Keratinocyte (primary cell): ENCODE data around the gene EMC10. TPM values are rescaled to one million over a fixed set of nuclear protein-coding genes. Genes with fewer than 3 reads are reported as not detected.
"Not testable (repeated sequence)": the region's sequence is repeated elsewhere in the genome, so short reads cannot be mapped to it uniquely, and the experiment has no call there.

Experiments used
- DNase-seq: peaks from one replicate; pipeline ENCODE4 v3.0.0-alpha.2; 2011; ENCODE audit warnings: low read depth, missing footprints, low spot score
- FAIRE-seq: peaks from 2 replicates; lab custom pipeline; 2011; peaks lifted over from hg19 to GRCh38; lab: Jason Lieb, UNC
- H2AFZ ChIP-seq: 2 replicates; pipeline ENCODE4 v1.6.0; 2012; ENCODE audit warnings: low read length, control low read depth, inconsistent platforms; ENCODE audit not compliant: control insufficient read depth
- H3K27ac ChIP-seq: 2 replicates; pipeline ENCODE4 v1.5.1; 2011; ENCODE audit warnings: low read length; ENCODE audit not compliant: control insufficient read depth, insufficient read depth
- H3K27me3 ChIP-seq: 3 replicates; pipeline ENCODE4 v1.6.0; 2011; ENCODE audit warnings: low read length; ENCODE audit not compliant: control insufficient read depth, insufficient read depth; ENCODE audit errors: extremely low read depth
- H3K36me3 ChIP-seq, 2 experiments: 2 replicates in 1 of 2; 3 replicates in 1 of 2; pipeline ENCODE4 v1.5.1; 2011; ENCODE audit warnings: low read length in 2 of 2, mild to moderate bottlenecking in 1 of 2; ENCODE audit not compliant: control insufficient read depth in 2 of 2, insufficient read depth in 2 of 2; ENCODE audit errors: extremely low read depth in 1 of 2
- H3K4me1 ChIP-seq: 3 replicates; pipeline ENCODE4 v1.5.1; 2011; ENCODE audit warnings: low read length; ENCODE audit not compliant: control insufficient read depth, insufficient read depth; ENCODE audit errors: extremely low read depth
- H3K4me2 ChIP-seq: 3 replicates; pipeline ENCODE4 v1.6.0; 2011; ENCODE audit warnings: low read depth, low read length; ENCODE audit not compliant: control insufficient read depth, insufficient read depth; ENCODE audit errors: extremely low read depth
- H3K4me3 ChIP-seq, 3 experiments: fragments of 200-600 bp in 1 of 3; sonication (generic) in 1 of 3; 2 replicates in 2 of 3; 3 replicates in 1 of 3; pipeline ENCODE4 v1.5.1; 2011 to 2016; ENCODE audit warnings: low read length in 3 of 3, mild to moderate bottlenecking in 3 of 3, control low read depth in 2 of 3, inconsistent platforms in 1 of 3, low read depth in 1 of 3, mixed read lengths in 1 of 3, mixed run types in 1 of 3, moderate library complexity in 1 of 3; ENCODE audit not compliant: control insufficient read depth in 2 of 3, insufficient read depth in 2 of 3; ENCODE audit errors: extremely low read depth in 1 of 3
- H3K79me2 ChIP-seq: 2 replicates; pipeline ENCODE4 v1.6.0; 2012; ENCODE audit warnings: low read length; ENCODE audit not compliant: control insufficient read depth, insufficient read depth
- H3K9ac ChIP-seq: 3 replicates; pipeline ENCODE4 v1.6.0; 2011; ENCODE audit warnings: low read length; ENCODE audit not compliant: control insufficient read depth, insufficient read depth; ENCODE audit errors: extremely low read depth
- H3K9me1 ChIP-seq: 3 replicates; pipeline ENCODE4 v1.6.0; 2011; ENCODE audit warnings: low read length; ENCODE audit not compliant: control insufficient read depth, insufficient read depth; ENCODE audit errors: extremely low read depth
- H3K9me3 ChIP-seq: 2 replicates; pipeline ENCODE4 v1.5.1; 2012; ENCODE audit warnings: low read depth, low read length; ENCODE audit not compliant: control insufficient read depth
- H4K20me1 ChIP-seq: 3 replicates; pipeline ENCODE4 v1.6.0; 2011; ENCODE audit warnings: low read length; ENCODE audit not compliant: control insufficient read depth, insufficient read depth; ENCODE audit errors: extremely low read depth
- CTCF ChIP-seq, 3 experiments: IDR thresholded peaks in 1 of 3; conservative IDR thresholded peaks in 1 of 3; optimal IDR thresholded peaks in 1 of 3; 2 replicates in 2 of 3; 3 replicates in 1 of 3; pipeline versions ENCODE3 to v1.5.1; 2011; ENCODE audit warnings: low read length in 3 of 3, mild to moderate bottlenecking in 3 of 3, moderate library complexity in 2 of 3, control low read depth in 1 of 3, inconsistent platforms in 1 of 3; ENCODE audit not compliant: insufficient read depth in 2 of 3; ENCODE audit errors: extremely low read depth in 1 of 3
- EZH2 ChIP-seq: IDR thresholded peaks from one replicate; pipeline ENCODE4 v1.6.1; 2012; ENCODE audit warnings: inconsistent platforms, mild to moderate bottlenecking, low read length, moderate library complexity
- dilution Hi-C: fragments of 300-500 bp; cut with MboI; formaldehyde crosslinking; loops from one replicate; pipeline ENCODE4 v1.7.0; 2020; ENCODE audit warnings: low sequenced_read_pairs; ENCODE audit not compliant: extremely low pct_ligation_motif_present
- polyA plus RNA-seq, 5 experiments: library from polyadenylated mRNA; depleted of rRNA in 3 of 5; stranded (reverse) in 3 of 5; stranded (forward) in 1 of 5; unstranded in 1 of 5; fragments of >200 nt; gene quantifications; 1 replicate in 1 of 5; 2 replicates in 3 of 5; 3 replicates in 1 of 5; pipeline versions ENCODE4 v1.2.1 to v1.2.3, GENCODE V29; 2011 to 2012; ENCODE audit warnings: missing spikeins in 2 of 5, low read depth in 1 of 5, low replicate concordance in 1 of 5

Gene EMC10
- polyA plus RNA-seq, 1 donor (not counting 4 experiments of a cell fraction or from before 2014, with no cell fraction given): 26.7 TPM

GRCh38 chr19:50467566-50467965 is 8.7 kb upstream of the EMC10 start:
- peaks cover 11% of the 10 kb centered on the region for H3K27me3 ChIP-seq
- no peak for FAIRE-seq
- dilution Hi-C loops: no loop called here
- TF ChIP-seq CTCF (optimal IDR thresholded peaks at IDR 0.05 in 1 of 3, IDR thresholded peaks at IDR 0.05 in 1 of 3, conservative IDR thresholded peaks at IDR 0.05 in 1 of 3; ENCODE audit: extremely low read depth in 1 of 3, insufficient read depth in 2 of 3, low read length in 3 of 3) (no peak), EZH2 (no peak)
- H3K4me2 ChIP-seq: no peak overlapping the region
- H3K9ac ChIP-seq: no peak overlapping the region
- H3K27ac ChIP-seq: no peak overlapping the region
- no peak overlapping the region for H2AFZ ChIP-seq
- no peaks in the 10 kb centered on the region for H3K79me2 ChIP-seq
- no peak overlapping the region for H3K4me3 ChIP-seq
- H3K9me1 ChIP-seq: no peaks in the 10 kb centered on the region
- H3K9me3 ChIP-seq: no peaks in the 10 kb centered on the region
- DNase-seq: no peak
- no peaks in the 10 kb centered on the region for H4K20me1 ChIP-seq
- H3K36me3 ChIP-seq: no peaks in the 10 kb centered on the region
- H3K4me1 ChIP-seq: no peaks in the 10 kb centered on the region

- dilution Hi-C loops: no loop called here
- H2AFZ ChIP-seq: no peak overlapping the region
- no peak for FAIRE-seq
Observed at GRCh38 chr19:50468818-50469217, 7.5 kb upstream of the EMC10 start.

GRCh38 chr19:50473336-50473735 is 3.0 kb upstream of the EMC10 start:
- FAIRE-seq, H3K4me1 ChIP-seq, H3K4me2 ChIP-seq, H3K27me3 ChIP-seq, H3K4me3 ChIP-seq, H3K36me3 ChIP-seq, DNase-seq, dilution Hi-C loops, H2AFZ ChIP-seq, H3K9me1 ChIP-seq, H3K9ac ChIP-seq, H3K27ac ChIP-seq, H4K20me1 ChIP-seq, H3K9me3 ChIP-seq: not testable (repeated sequence)
- peaks cover 14% of the 10 kb centered on the region for H3K79me2 ChIP-seq

More at GRCh38 chr19:50468818-50469217, 7.5 kb upstream of the EMC10 start:
- Histone ChIP-seq H3K4me1 (no peaks in the 10 kb centered on the region), H3K4me3 (no peak overlapping the region), H3K27me3 (peaks cover 11% of the 10 kb centered on the region), H3K79me2 (no peaks in the 10 kb centered on the region), H3K9me3 (no peaks in the 10 kb centered on the region), H4K20me1 (no peaks in the 10 kb centered on the region), H3K27ac (no peak overlapping the region), H3K9me1 (no peaks in the 10 kb centered on the region), H3K4me2 (no peak overlapping the region), H3K36me3 (no peaks in the 10 kb centered on the region), H3K9ac (no peak overlapping the region)
- DNase-seq: no peak
- TF ChIP-seq EZH2 (no peak), CTCF (optimal IDR thresholded peaks at IDR 0.05 in 1 of 3, IDR thresholded peaks at IDR 0.05 in 1 of 3, conservative IDR thresholded peaks at IDR 0.05 in 1 of 3; ENCODE audit: extremely low read depth in 1 of 3, insufficient read depth in 2 of 3, low read length in 3 of 3) (no peak)
